Activated naive CD4-positive, alpha-beta T cell treated with anti-CD3 and anti-CD28 coated beads for 36 hours (primary cell): ENCODE data around the gene TAGLN. TPM values are rescaled to one million over a fixed set of nuclear protein-coding genes. Genes with fewer than 3 reads are reported as not detected.
A peak's percentile ranks its signal among the peaks of the same experiment; 100 is the strongest.

Source experiments
- CTCF ChIA-PET: fragments of 350-600 bp; sonication (Branson Sonifier 250); formaldehyde crosslinking; loops from one replicate; lab custom pipeline; 2021; ENCODE audit warnings: antibody characterized with exemption; lab: Charles Lee
- DNase-seq: peaks from one replicate; pipeline ENCODE4 v3.0.0-alpha.2; 2020
- H3K27ac Mint-ChIP-seq: one replicate; pipeline ENCODE4 v1.8.0; 2021; ENCODE audit warnings: mild to moderate bottlenecking, mixed read lengths
- H3K27me3 Mint-ChIP-seq: one replicate; pipeline ENCODE4 v1.8.0; 2021; ENCODE audit warnings: low read depth, mixed read lengths
- H3K36me3 Mint-ChIP-seq: one replicate; pipeline ENCODE4 v1.8.0; 2021; ENCODE audit warnings: low read depth, mixed read lengths
- H3K4me1 Mint-ChIP-seq: one replicate; pipeline ENCODE4 v1.8.0; 2021; ENCODE audit warnings: low read depth, mixed read lengths
- H3K4me3 Mint-ChIP-seq: one replicate; pipeline ENCODE4 v1.8.0; 2021; ENCODE audit warnings: mild to moderate bottlenecking, moderate library complexity, mixed read lengths
- H3K9me3 Mint-ChIP-seq: one replicate; pipeline ENCODE4 v1.8.0; 2021; ENCODE audit warnings: mixed read lengths
- intact Hi-C: fragments of 100-400 bp; cut with micrococcal nuclease; formaldehyde crosslinking; loops from one replicate; pipeline ENCODE4 v1.15.1; 2023
- total RNA-seq, 2 experiments: library from RNA; stranded (reverse); gene quantifications; one replicate each; pipeline ENCODE4 v1.2.3, GENCODE V29; 2021

Gene TAGLN
- total RNA-seq, 2 experiments from 2014 or later: 2.1 to 2.2 TPM

- CTCF ChIA-PET: interaction anchor here (4.3 kb wide), 1 partner anchor 9 kb away, joined by 25 read pairs; no protein-coding TSS in a partner anchor
Observed at GRCh38 chr11:117220568-117220967, 21.4 kb downstream of the TAGLN start.

GRCh38 chr11:117220999-117221774, 22.0 kb downstream of the TAGLN start:
- DNase-seq: no peak
- no peak overlapping the region for H3K4me3 Mint-ChIP-seq
- no peaks in the 10 kb centered on the region for H3K27me3 Mint-ChIP-seq
- peaks cover 55% of the 10 kb centered on the region for H3K36me3 Mint-ChIP-seq
- intact Hi-C loops: no loop called here
- H3K9me3 Mint-ChIP-seq: no peaks in the 10 kb centered on the region
- H3K27ac Mint-ChIP-seq: no peak overlapping the region
- CTCF ChIA-PET: interaction anchor here (4.3 kb wide), 1 partner anchor 8 kb away, joined by 25 read pairs; no protein-coding TSS in a partner anchor
- H3K4me1 Mint-ChIP-seq: peaks cover 7% of the 10 kb centered on the region

More at GRCh38 chr11:117220568-117220967, 21.4 kb downstream of the TAGLN start:
- intact Hi-C loops: no loop called here
- no peak overlapping the region for H3K4me3 Mint-ChIP-seq
- H3K36me3 Mint-ChIP-seq: peaks cover 55% of the 10 kb centered on the region
- H3K4me1 Mint-ChIP-seq: peaks cover 7% of the 10 kb centered on the region
- no peak overlapping the region for H3K27ac Mint-ChIP-seq
- no peaks in the 10 kb centered on the region for H3K27me3 Mint-ChIP-seq
- H3K9me3 Mint-ChIP-seq: no peaks in the 10 kb centered on the region
- no peak for DNase-seq

GRCh38 chr11:117221775-117222517, 22.8 kb downstream of the TAGLN start:
- Mint-ChIP-seq H3K4me3 (no peak overlapping the region), H3K36me3 (peaks cover 58% of the 10 kb centered on the region), H3K9me3 (no peaks in the 10 kb centered on the region), H3K4me1 (peaks cover 7% of the 10 kb centered on the region), H3K27ac (no peak overlapping the region), H3K27me3 (no peaks in the 10 kb centered on the region)
- intact Hi-C loops: no loop called here
- no peak for DNase-seq
- CTCF ChIA-PET: interaction anchor here (5.6 kb wide), 1 partner anchor 41 kb away, joined by 72 read pairs; the partner anchor contains the start of gene SIDT2

- intact Hi-C loops: no loop called here
- Mint-ChIP-seq H3K4me1 (peaks cover 9% of the 10 kb centered on the region), H3K27ac (no peak overlapping the region), H3K36me3 (peaks cover 51% of the 10 kb centered on the region), H3K4me3 (no peak overlapping the region), H3K27me3 (no peaks in the 10 kb centered on the region), H3K9me3 (no peaks in the 10 kb centered on the region)
- no peak for DNase-seq
- CTCF ChIA-PET: interaction anchor here (5.6 kb wide), 1 partner anchor 42 kb away, joined by 72 read pairs; the partner anchor contains the start of gene SIDT2
Observed at GRCh38 chr11:117222991-117223740, 24.0 kb downstream of the TAGLN start.

- CTCF ChIA-PET: interaction anchor here (1.5 to 5.6 kb wide), 2 partner anchors 13 to 43 kb away, joined by 3 to 72 read pairs; partner anchors contain the start of gene SIDT2
- DNase-seq: no peak
- Mint-ChIP-seq H3K27me3 (no peaks in the 10 kb centered on the region), H3K36me3 (peaks cover 52% of the 10 kb centered on the region), H3K27ac (peak overlapping the region; percentile 41), H3K4me3 (no peak overlapping the region), H3K9me3 (no peaks in the 10 kb centered on the region), H3K4me1 (peaks cover 15% of the 10 kb centered on the region)
- intact Hi-C loops: no loop called here
Observed at GRCh38 chr11:117223741-117224689, 24.8 kb downstream of the TAGLN start.

GRCh38 chr11:117225553-117226170, 26.5 kb downstream of the TAGLN start:
- no peak overlapping the region for H3K4me3 Mint-ChIP-seq
- no peaks in the 10 kb centered on the region for H3K27me3 Mint-ChIP-seq
- H3K36me3 Mint-ChIP-seq: peaks cover 59% of the 10 kb centered on the region
- H3K27ac Mint-ChIP-seq: no peak overlapping the region
- H3K4me1 Mint-ChIP-seq: peaks cover 31% of the 10 kb centered on the region
- CTCF ChIA-PET: interaction anchor here (0.6 to 5.6 kb wide), 15 partner anchors 10 to 490 kb away, joined by 3 to 72 read pairs (median 5); partner anchors contain the start of genes APOA1 and SIDT2
- no peaks in the 10 kb centered on the region for H3K9me3 Mint-ChIP-seq
- intact Hi-C loops: loop anchor here (1.0 to 2.0 kb wide), 3 partner anchors 44 to 493 kb away; no protein-coding TSS in a partner anchor
- no peak for DNase-seq

GRCh38 chr11:117226388-117227385, 27.5 kb downstream of the TAGLN start:
- Mint-ChIP-seq H3K27me3 (no peaks in the 10 kb centered on the region), H3K36me3 (peaks cover 56% of the 10 kb centered on the region), H3K27ac (no peak overlapping the region), H3K4me1 (peaks cover 31% of the 10 kb centered on the region), H3K9me3 (no peaks in the 10 kb centered on the region), H3K4me3 (no peak overlapping the region)
- peak; percentile 53 for DNase-seq
- CTCF ChIA-PET: interaction anchor here (0.6 to 5.6 kb wide), 23 partner anchors 8 to 492 kb away, joined by 3 to 72 read pairs (median 4); partner anchors contain the start of genes APOA1, CEP164, PAFAH1B2 and SIDT2
- intact Hi-C loops: loop anchor here (1.0 to 2.0 kb wide), 3 partner anchors 45 to 494 kb away; no protein-coding TSS in a partner anchor

- Mint-ChIP-seq H3K36me3 (peaks cover 50% of the 10 kb centered on the region), H3K9me3 (no peaks in the 10 kb centered on the region), H3K4me3 (no peak overlapping the region), H3K27ac (peak overlapping the region; percentile 44), H3K27me3 (no peaks in the 10 kb centered on the region), H3K4me1 (peaks cover 31% of the 10 kb centered on the region)
- no peak for DNase-seq
- intact Hi-C loops: no loop called here
- CTCF ChIA-PET: interaction anchor here (0.7 to 4.7 kb wide), 4 partner anchors 9 to 392 kb away, joined by 4 to 27 read pairs (median 18); partner anchors contain the start of genes APOA1 and SIDT2
Observed at GRCh38 chr11:117228091-117228490, 28.9 kb downstream of the TAGLN start.

GRCh38 chr11:117229411-117229810, 30.2 kb downstream of the TAGLN start:
- intact Hi-C loops: no loop called here
- CTCF ChIA-PET: interaction anchor here (0.6 to 4.7 kb wide), 4 partner anchors 11 to 483 kb away, joined by 3 to 27 read pairs (median 14); partner anchors contain the start of gene SIDT2
- H3K36me3 Mint-ChIP-seq: peaks cover 40% of the 10 kb centered on the region
- H3K27ac Mint-ChIP-seq: peak overlapping the region; percentile 99
- H3K27me3 Mint-ChIP-seq: no peaks in the 10 kb centered on the region
- no peaks in the 10 kb centered on the region for H3K9me3 Mint-ChIP-seq
- no peak for DNase-seq
- H3K4me1 Mint-ChIP-seq: peaks cover 42% of the 10 kb centered on the region
- H3K4me3 Mint-ChIP-seq: peak overlapping the region; percentile 95
